ENCODE data around the gene EPHB2.

EPHB2 gene

GRCh38 chr1:22731924-22732720, 21.5 kb downstream of the EPHB2 start:
- Histone ChIP-seq H3K27ac (ENCODE audit: insufficient read depth in 1 of 2, low read depth in 1 of 2, low read length in 2 of 2, poor library complexity in 1 of 2, severe bottlenecking in 2 of 2) (no peak overlapping the region), H3K9me3 (ENCODE audit: control extremely low read depth in 1 of 5, control insufficient read depth in 4 of 5, insufficient read depth in 2 of 5, low read depth in 1 of 5, low read length in 4 of 5) (no peaks in the 10 kb centered on the region), H3K36me3 (ENCODE audit: control insufficient read depth in 4 of 4, insufficient read depth in 4 of 4, low read length in 3 of 4) (no peaks in the 10 kb centered on the region), H3K27me3 (replicated peaks in 2 of 5; ENCODE audit: control insufficient read depth in 4 of 5, insufficient read depth in 5 of 5, low read length in 4 of 5) (no peaks in the 10 kb centered on the region), H3K4me1 (ENCODE audit: control extremely low read depth in 1 of 4, control insufficient read depth in 4 of 4, insufficient read depth in 4 of 4, low read length in 3 of 4) (no peaks in the 10 kb centered on the region), H3K4me3 (ENCODE audit: control insufficient read depth in 1 of 7, extremely low read depth in 1 of 7, insufficient read depth in 4 of 7, low read depth in 2 of 7, low read length in 6 of 7) (no peak overlapping the region)
- ChIA-PET CTCF (no interaction called here), POLR2A (no interaction called here)
- WGBS (ENCODE audit: insufficient coverage) = 95% methylated on average over 7 of the region's 12 CpGs
- DNase-seq = no peak

- no peaks in the 10 kb centered on the region for H3K4me1 ChIP-seq (ENCODE audit: control extremely low read depth in 1 of 4, control insufficient read depth in 4 of 4, insufficient read depth in 4 of 4, low read length in 3 of 4)
- no peak overlapping the region for H3K4me3 ChIP-seq (ENCODE audit: control insufficient read depth in 1 of 7, extremely low read depth in 1 of 7, insufficient read depth in 4 of 7, low read depth in 2 of 7, low read length in 6 of 7)
- H3K9me3 ChIP-seq (ENCODE audit: control extremely low read depth in 1 of 5, control insufficient read depth in 4 of 5, insufficient read depth in 2 of 5, low read depth in 1 of 5, low read length in 4 of 5) = no peaks in the 10 kb centered on the region
- ChIA-PET CTCF (interaction anchor here (1.1 kb wide), 1 partner anchor 155 kb away, joined by 3 read pairs; no protein-coding TSS in a partner anchor), POLR2A (no interaction called here)
- no peak overlapping the region for H3K27ac ChIP-seq (ENCODE audit: insufficient read depth in 1 of 2, low read depth in 1 of 2, low read length in 2 of 2, poor library complexity in 1 of 2, severe bottlenecking in 2 of 2)
- DNase-seq = no peak
- no peaks in the 10 kb centered on the region for H3K27me3 ChIP-seq (replicated peaks in 2 of 5; ENCODE audit: control insufficient read depth in 4 of 5, insufficient read depth in 5 of 5, low read length in 4 of 5)
- no peaks in the 10 kb centered on the region for H3K36me3 ChIP-seq (ENCODE audit: control insufficient read depth in 4 of 4, insufficient read depth in 4 of 4, low read length in 3 of 4)
- WGBS (ENCODE audit: insufficient coverage) = 94% methylated on average over 7 of the region's 8 CpGs
These were observed 23.0 kb downstream of the EPHB2 start for GRCh38 chr1:22733643-22734042.

GRCh38 chr1:22736501-22737080, 26.0 kb downstream of the EPHB2 start:
- no peaks in the 10 kb centered on the region for H3K9me3 ChIP-seq (ENCODE audit: control extremely low read depth in 1 of 5, control insufficient read depth in 4 of 5, insufficient read depth in 2 of 5, low read depth in 1 of 5, low read length in 4 of 5)
- H3K36me3 ChIP-seq (ENCODE audit: control insufficient read depth in 4 of 4, insufficient read depth in 4 of 4, low read length in 3 of 4) = no peaks in the 10 kb centered on the region
- H3K4me3 ChIP-seq (ENCODE audit: control insufficient read depth in 1 of 7, extremely low read depth in 1 of 7, insufficient read depth in 4 of 7, low read depth in 2 of 7, low read length in 6 of 7) = no peak overlapping the region
- POLR2A ChIA-PET = no interaction called here
- WGBS (ENCODE audit: insufficient coverage) = 96% methylated on average over 18 of the region's 23 CpGs
- no peak for DNase-seq
- H3K27ac ChIP-seq (ENCODE audit: insufficient read depth in 1 of 2, low read depth in 1 of 2, low read length in 2 of 2, poor library complexity in 1 of 2, severe bottlenecking in 2 of 2) = no peak overlapping the region
- H3K27me3 ChIP-seq (replicated peaks in 2 of 5; ENCODE audit: control insufficient read depth in 4 of 5, insufficient read depth in 5 of 5, low read length in 4 of 5) = no peaks in the 10 kb centered on the region
- CTCF ChIA-PET = interaction anchor here (1.5 to 2.1 kb wide), 2 partner anchors 11 to 32 kb away, joined by 5 read pairs; no protein-coding TSS in a partner anchor
- H3K4me1 ChIP-seq (ENCODE audit: control extremely low read depth in 1 of 4, control insufficient read depth in 4 of 4, insufficient read depth in 4 of 4, low read length in 3 of 4) = peaks cover 0 to 3% (median under 1%) of the 10 kb centered on the region in 4 experiments

- Histone ChIP-seq H3K4me1 (ENCODE audit: control extremely low read depth in 1 of 4, control insufficient read depth in 4 of 4, insufficient read depth in 4 of 4, low read length in 3 of 4) (peaks cover 0 to 3% (median under 1%) of the 10 kb centered on the region in 4 experiments), H3K4me3 (ENCODE audit: control insufficient read depth in 1 of 7, extremely low read depth in 1 of 7, insufficient read depth in 4 of 7, low read depth in 2 of 7, low read length in 6 of 7) (no peak overlapping the region), H3K27ac (ENCODE audit: insufficient read depth in 1 of 2, low read depth in 1 of 2, low read length in 2 of 2, poor library complexity in 1 of 2, severe bottlenecking in 2 of 2) (no peak overlapping the region), H3K36me3 (ENCODE audit: control insufficient read depth in 4 of 4, insufficient read depth in 4 of 4, low read length in 3 of 4) (no peaks in the 10 kb centered on the region), H3K27me3 (replicated peaks in 2 of 5; ENCODE audit: control insufficient read depth in 4 of 5, insufficient read depth in 5 of 5, low read length in 4 of 5) (no peaks in the 10 kb centered on the region), H3K9me3 (ENCODE audit: control extremely low read depth in 1 of 5, control insufficient read depth in 4 of 5, insufficient read depth in 2 of 5, low read depth in 1 of 5, low read length in 4 of 5) (no peaks in the 10 kb centered on the region)
- ChIA-PET CTCF (interaction anchor here (1.5 to 2.1 kb wide), 2 partner anchors 10 to 33 kb away, joined by 5 read pairs; no protein-coding TSS in a partner anchor), POLR2A (no interaction called here)
- DNase-seq = no peak
- WGBS (ENCODE audit: insufficient coverage) = no CpG with 5 or more reads among the region's 2 CpGs
These were observed 26.9 kb downstream of the EPHB2 start for GRCh38 chr1:22737374-22738068.

GRCh38 chr1:22738069-22738435, 27.4 kb downstream of the EPHB2 start:
- ChIA-PET POLR2A (no interaction called here), CTCF (interaction anchor here (0.5 to 1.5 kb wide), 2 partner anchors 9 to 1727 kb away, joined by 3 to 5 read pairs; no protein-coding TSS in a partner anchor)
- Histone ChIP-seq H3K4me1 (ENCODE audit: control extremely low read depth in 1 of 4, control insufficient read depth in 4 of 4, insufficient read depth in 4 of 4, low read length in 3 of 4) (peaks cover 0 to 3% (median under 1%) of the 10 kb centered on the region in 4 experiments), H3K4me3 (ENCODE audit: control insufficient read depth in 1 of 7, extremely low read depth in 1 of 7, insufficient read depth in 4 of 7, low read depth in 2 of 7, low read length in 6 of 7) (no peak overlapping the region), H3K27ac (ENCODE audit: insufficient read depth in 1 of 2, low read depth in 1 of 2, low read length in 2 of 2, poor library complexity in 1 of 2, severe bottlenecking in 2 of 2) (no peak overlapping the region), H3K9me3 (ENCODE audit: control extremely low read depth in 1 of 5, control insufficient read depth in 4 of 5, insufficient read depth in 2 of 5, low read depth in 1 of 5, low read length in 4 of 5) (no peaks in the 10 kb centered on the region), H3K27me3 (replicated peaks in 2 of 5; ENCODE audit: control insufficient read depth in 4 of 5, insufficient read depth in 5 of 5, low read length in 4 of 5) (no peaks in the 10 kb centered on the region), H3K36me3 (ENCODE audit: control insufficient read depth in 4 of 4, insufficient read depth in 4 of 4, low read length in 3 of 4) (no peaks in the 10 kb centered on the region)
- DNase-seq = no peak
- WGBS (ENCODE audit: insufficient coverage) = no CpG with 5 or more reads among the region's 1 CpG

- ChIA-PET CTCF (interaction anchor here (0.5 kb wide), 1 partner anchor 1728 kb away, joined by 3 read pairs; no protein-coding TSS in a partner anchor), POLR2A (no interaction called here)
- Histone ChIP-seq H3K27me3 (replicated peaks in 2 of 5; ENCODE audit: control insufficient read depth in 4 of 5, insufficient read depth in 5 of 5, low read length in 4 of 5) (no peaks in the 10 kb centered on the region), H3K9me3 (ENCODE audit: control extremely low read depth in 1 of 5, control insufficient read depth in 4 of 5, insufficient read depth in 2 of 5, low read depth in 1 of 5, low read length in 4 of 5) (no peaks in the 10 kb centered on the region), H3K4me3 (ENCODE audit: control insufficient read depth in 1 of 7, extremely low read depth in 1 of 7, insufficient read depth in 4 of 7, low read depth in 2 of 7, low read length in 6 of 7) (no peak overlapping the region), H3K36me3 (ENCODE audit: control insufficient read depth in 4 of 4, insufficient read depth in 4 of 4, low read length in 3 of 4) (no peaks in the 10 kb centered on the region), H3K4me1 (ENCODE audit: control extremely low read depth in 1 of 4, control insufficient read depth in 4 of 4, insufficient read depth in 4 of 4, low read length in 3 of 4) (peaks cover 0 to 3% (median under 1%) of the 10 kb centered on the region in 4 experiments), H3K27ac (ENCODE audit: insufficient read depth in 1 of 2, low read depth in 1 of 2, low read length in 2 of 2, poor library complexity in 1 of 2, severe bottlenecking in 2 of 2) (no peak overlapping the region)
- DNase-seq = no peak
- 100% methylated on average over 3 of the region's 4 CpGs for WGBS (ENCODE audit: insufficient coverage)
These were observed 27.9 kb downstream of the EPHB2 start for GRCh38 chr1:22738522-22738921.
